Nephron progenitor cell (in vitro differentiated cells): ENCODE data around the gene SLC8A1.

Experiments used
- DNase-seq: peaks from one replicate; pipeline ENCODE4 v3.0.0; 2021
- H3K27ac Mint-ChIP-seq: 2 replicates; pipeline ENCODE4 v1.8.0; 2021; ENCODE audit warnings: mild to moderate bottlenecking, moderate library complexity, mixed read lengths
- H3K27me3 Mint-ChIP-seq: 2 replicates; pipeline ENCODE4 v1.8.0; 2021; ENCODE audit warnings: mild to moderate bottlenecking, low read depth, mixed read lengths; ENCODE audit not compliant: poor library complexity
- H3K36me3 Mint-ChIP-seq: 2 replicates; pipeline ENCODE4 v1.8.0; 2021; ENCODE audit warnings: low read depth, mixed read lengths
- H3K4me1 Mint-ChIP-seq: 2 replicates; pipeline ENCODE4 v1.8.0; 2021; ENCODE audit warnings: mixed read lengths
- H3K4me3 Mint-ChIP-seq: 2 replicates; pipeline ENCODE4 v1.8.0; 2021; ENCODE audit warnings: mild to moderate bottlenecking, moderate library complexity, mixed read lengths
- H3K9me3 Mint-ChIP-seq: 2 replicates; pipeline ENCODE4 v1.8.0; 2021; ENCODE audit warnings: mild to moderate bottlenecking, moderate library complexity, mixed read lengths
- CTCF ChIP-seq: fragments of 200-600 bp; sonication (generic); IDR thresholded peaks from 2 replicates; pipeline ENCODE4 v1.5.0; 2021; ENCODE audit warnings: antibody characterized with exemption

The SLC8A1 gene

GRCh38 chr2:40190457-40190856 lies 261.4 kb downstream of the SLC8A1 start:
- no peak for TF ChIP-seq CTCF
- peaks cover 2% of the 10 kb centered on the region for H3K27me3 Mint-ChIP-seq
- H3K4me1 Mint-ChIP-seq, result peaks cover 12% of the 10 kb centered on the region
- no peaks in the 10 kb centered on the region for H3K9me3 Mint-ChIP-seq
- no peak for DNase-seq
- H3K36me3 Mint-ChIP-seq, result no peaks in the 10 kb centered on the region
- H3K4me3 Mint-ChIP-seq, result no peak overlapping the region
- no peak overlapping the region for H3K27ac Mint-ChIP-seq

GRCh38 chr2:40189881-40190280 lies 262.0 kb downstream of the SLC8A1 start:
- H3K27me3 Mint-ChIP-seq, result no peaks in the 10 kb centered on the region
- H3K4me1 Mint-ChIP-seq, result peaks cover 12% of the 10 kb centered on the region
- H3K27ac Mint-ChIP-seq, result no peak overlapping the region
- TF ChIP-seq CTCF, result no peak
- no peak overlapping the region for H3K4me3 Mint-ChIP-seq
- H3K36me3 Mint-ChIP-seq, result no peaks in the 10 kb centered on the region
- DNase-seq, result no peak
- no peaks in the 10 kb centered on the region for H3K9me3 Mint-ChIP-seq

GRCh38 chr2:40187054-40187453 lies 264.8 kb downstream of the SLC8A1 start:
- Mint-ChIP-seq H3K36me3 (no peaks in the 10 kb centered on the region), H3K27ac (no peak overlapping the region), H3K27me3 (peaks cover under 1% of the 10 kb centered on the region), H3K9me3 (no peaks in the 10 kb centered on the region), H3K4me3 (no peak overlapping the region), H3K4me1 (no peaks in the 10 kb centered on the region)
- no peak for TF ChIP-seq CTCF
- DNase-seq, result no peak

- no peak for DNase-seq
- peaks cover 4% of the 10 kb centered on the region for H3K27me3 Mint-ChIP-seq
- no peak overlapping the region for H3K27ac Mint-ChIP-seq
- H3K36me3 Mint-ChIP-seq, result no peaks in the 10 kb centered on the region
- H3K9me3 Mint-ChIP-seq, result no peaks in the 10 kb centered on the region
- TF ChIP-seq CTCF, result no peak
- H3K4me1 Mint-ChIP-seq, result no peaks in the 10 kb centered on the region
- H3K4me3 Mint-ChIP-seq, result no peak overlapping the region
These were observed 267.3 kb downstream of the SLC8A1 start for GRCh38 chr2:40184551-40184950.

- no peaks in the 10 kb centered on the region for H3K36me3 Mint-ChIP-seq
- H3K4me1 Mint-ChIP-seq, result no peaks in the 10 kb centered on the region
- H3K9me3 Mint-ChIP-seq, result no peaks in the 10 kb centered on the region
- H3K4me3 Mint-ChIP-seq, result no peak overlapping the region
- no peak for DNase-seq
- no peak for TF ChIP-seq CTCF
- peaks cover 4% of the 10 kb centered on the region for H3K27me3 Mint-ChIP-seq
- no peak overlapping the region for H3K27ac Mint-ChIP-seq
These were observed 270.0 kb downstream of the SLC8A1 start for GRCh38 chr2:40181855-40182254.

- DNase-seq, result no peak
- Mint-ChIP-seq H3K27ac (no peak overlapping the region), H3K4me1 (no peaks in the 10 kb centered on the region), H3K27me3 (peaks cover 4% of the 10 kb centered on the region), H3K9me3 (no peaks in the 10 kb centered on the region), H3K36me3 (no peaks in the 10 kb centered on the region), H3K4me3 (no peak overlapping the region)
- TF ChIP-seq CTCF, result no peak
These were observed 272.1 kb downstream of the SLC8A1 start for GRCh38 chr2:40179801-40180200.
